Skin epidermis (tissue), 12 donors: Measurements from ENCODE around the gene AHNAK.
"Not testable (repeated sequence)": the region's sequence is repeated elsewhere in the genome, so short reads cannot be mapped to it uniquely, and the experiment has no call there.

ENCODE experiments used
- H3K27ac ChIP-seq, 21 experiments: fragments of 200-600 bp; sonication (generic) in 11 of 21; one replicate each; pipeline ENCODE4 v1.5.0; 2020; ENCODE audit warnings: mild to moderate bottlenecking in 3 of 21, inconsistent platforms in 2 of 21, moderate library complexity in 2 of 21
- H3K4me3 ChIP-seq, 7 experiments: fragments of 200-600 bp; sonication (generic) in 2 of 7; one replicate each; pipeline ENCODE4 v1.5.0; 2020; ENCODE audit warnings: inconsistent platforms in 2 of 7, mild to moderate bottlenecking in 2 of 7, moderate library complexity in 1 of 7

AHNAK gene

GRCh38 chr11:62401811-62402210 lies 144.8 kb downstream of the AHNAK start:
- H3K27ac ChIP-seq: peak overlapping the region in 19 of 21 experiments; percentile 26 to 85 (median 74)
- H3K4me3 ChIP-seq: peak overlapping the region in 1 of 7 experiments; percentile 17

GRCh38 chr11:62401356-62401755 lies 145.2 kb downstream of the AHNAK start:
- Histone ChIP-seq H3K27ac (peak overlapping the region in 19 of 21 experiments; percentile 26 to 85 (median 74)), H3K4me3 (no peak overlapping the region)

- peak overlapping the region in 17 of 21 experiments; percentile 11 to 85 (median 80) for H3K27ac ChIP-seq
- no peak overlapping the region for H3K4me3 ChIP-seq
Observed at GRCh38 chr11:62400760-62401159, 145.8 kb downstream of the AHNAK start.

- Histone ChIP-seq H3K27ac (peak overlapping the region in 17 of 21 experiments; percentile 23 to 85 (median 81)), H3K4me3 (no peak overlapping the region)
Observed at GRCh38 chr11:62400281-62400680, 146.3 kb downstream of the AHNAK start.

GRCh38 chr11:62399878-62400266 lies 146.7 kb downstream of the AHNAK start:
- Histone ChIP-seq H3K27ac (peak overlapping the region in 19 of 21 experiments; percentile 9 to 85 (median 80)), H3K4me3 (no peak overlapping the region)

GRCh38 chr11:62399172-62399877 lies 147.3 kb downstream of the AHNAK start:
- Histone ChIP-seq H3K27ac (peak overlapping the region in 19 of 21 experiments; percentile 9 to 85 (median 80)), H3K4me3 (no peak overlapping the region)

GRCh38 chr11:62398011-62398994 lies 148.3 kb downstream of the AHNAK start:
- Histone ChIP-seq H3K4me3 (no peak overlapping the region), H3K27ac (peak overlapping the region in 16 of 21 experiments; percentile 9 to 85 (median 69))

- Histone ChIP-seq H3K4me3 (no peak overlapping the region), H3K27ac (peak overlapping the region in 5 of 21 experiments; percentile 21 to 32 (median 30))
Observed at GRCh38 chr11:62395885-62396551, 150.6 kb downstream of the AHNAK start.

- Histone ChIP-seq H3K27ac (peak overlapping the region in 18 of 21 experiments; percentile 6 to 72 (median 55)), H3K4me3 (peak overlapping the region in 5 of 7 experiments; percentile 13 to 34 (median 21))
Observed at GRCh38 chr11:62394825-62395538, 151.6 kb downstream of the AHNAK start.

GRCh38 chr11:62393735-62394134 lies 152.9 kb downstream of the AHNAK start:
- no peak overlapping the region for H3K27ac ChIP-seq
- no peak overlapping the region for H3K4me3 ChIP-seq

GRCh38 chr11:62393061-62393611 lies 153.5 kb downstream of the AHNAK start:
- H3K4me3 ChIP-seq: no peak overlapping the region
- H3K27ac ChIP-seq: no peak overlapping the region

GRCh38 chr11:62392506-62392905 lies 154.1 kb downstream of the AHNAK start:
- H3K27ac ChIP-seq: no peak overlapping the region
- no peak overlapping the region for H3K4me3 ChIP-seq

GRCh38 chr11:62391642-62392425 lies 154.8 kb downstream of the AHNAK start:
- H3K4me3 ChIP-seq: no peak overlapping the region
- H3K27ac ChIP-seq: no peak overlapping the region

- Histone ChIP-seq H3K4me3 (no peak overlapping the region), H3K27ac (no peak overlapping the region)
Observed at GRCh38 chr11:62390722-62391121, 155.9 kb downstream of the AHNAK start.

- Histone ChIP-seq H3K27ac (no peak overlapping the region), H3K4me3 (no peak overlapping the region)
Observed at GRCh38 chr11:62390237-62390636, 156.4 kb downstream of the AHNAK start.

GRCh38 chr11:62388999-62389398 lies 157.6 kb downstream of the AHNAK start:
- Histone ChIP-seq H3K27ac (no peak overlapping the region), H3K4me3 (no peak overlapping the region)

- H3K4me3 ChIP-seq: no peak overlapping the region
- no peak overlapping the region for H3K27ac ChIP-seq
Observed at GRCh38 chr11:62387381-62387780, 159.2 kb downstream of the AHNAK start.

GRCh38 chr11:62386083-62386482 lies 160.5 kb downstream of the AHNAK start:
- H3K4me3 ChIP-seq, H3K27ac ChIP-seq: not testable (repeated sequence)
